Measurements from ENCODE around the gene DTNB.

DNA sequence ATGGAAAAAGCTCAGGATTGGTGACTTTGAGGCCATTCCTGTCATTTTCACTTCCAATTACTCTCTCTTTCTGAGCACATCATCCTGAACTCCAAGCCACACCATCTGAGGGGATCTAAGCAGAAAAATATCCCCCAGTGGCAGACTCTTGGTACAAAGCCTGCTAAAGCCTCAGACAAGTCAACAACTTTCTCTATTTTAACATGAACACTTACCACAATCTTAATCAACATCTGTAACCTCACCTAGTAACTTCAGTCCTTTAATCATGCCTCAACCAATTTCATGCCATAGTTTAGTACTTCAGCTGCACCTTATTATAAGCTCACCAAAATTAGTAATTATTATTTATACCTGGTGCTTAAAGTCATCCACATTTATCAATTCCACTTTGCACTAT lies 128.9 kb downstream of the DTNB start:
- TF ChIP-seq, protein P1, sequence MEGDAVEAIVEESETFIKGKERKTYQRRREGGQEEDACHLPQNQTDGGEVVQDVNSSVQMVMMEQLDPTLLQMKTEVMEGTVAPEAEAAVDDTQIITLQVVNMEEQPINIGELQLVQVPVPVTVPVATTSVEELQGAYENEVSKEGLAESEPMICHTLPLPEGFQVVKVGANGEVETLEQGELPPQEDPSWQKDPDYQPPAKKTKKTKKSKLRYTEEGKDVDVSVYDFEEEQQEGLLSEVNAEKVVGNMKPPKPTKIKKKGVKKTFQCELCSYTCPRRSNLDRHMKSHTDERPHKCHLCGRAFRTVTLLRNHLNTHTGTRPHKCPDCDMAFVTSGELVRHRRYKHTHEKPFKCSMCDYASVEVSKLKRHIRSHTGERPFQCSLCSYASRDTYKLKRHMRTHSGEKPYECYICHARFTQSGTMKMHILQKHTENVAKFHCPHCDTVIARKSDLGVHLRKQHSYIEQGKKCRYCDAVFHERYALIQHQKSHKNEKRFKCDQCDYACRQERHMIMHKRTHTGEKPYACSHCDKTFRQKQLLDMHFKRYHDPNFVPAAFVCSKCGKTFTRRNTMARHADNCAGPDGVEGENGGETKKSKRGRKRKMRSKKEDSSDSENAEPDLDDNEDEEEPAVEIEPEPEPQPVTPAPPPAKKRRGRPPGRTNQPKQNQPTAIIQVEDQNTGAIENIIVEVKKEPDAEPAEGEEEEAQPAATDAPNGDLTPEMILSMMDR (conservative IDR thresholded peaks at IDR 0.05 in 1 of 2, IDR thresholded peaks at IDR 0.05 in 1 of 2; ENCODE audit: low read depth in 1 of 2, low read length in 2 of 2) = no peak
- TF ChIP-seq EZH2 (IDR thresholded peaks at IDR 0.05; ENCODE audit: low read length, missing control alignments) = no peak

All from fibroblast of lung (primary cell).